ENCODE results near the gene FAM118B.

DNA sequence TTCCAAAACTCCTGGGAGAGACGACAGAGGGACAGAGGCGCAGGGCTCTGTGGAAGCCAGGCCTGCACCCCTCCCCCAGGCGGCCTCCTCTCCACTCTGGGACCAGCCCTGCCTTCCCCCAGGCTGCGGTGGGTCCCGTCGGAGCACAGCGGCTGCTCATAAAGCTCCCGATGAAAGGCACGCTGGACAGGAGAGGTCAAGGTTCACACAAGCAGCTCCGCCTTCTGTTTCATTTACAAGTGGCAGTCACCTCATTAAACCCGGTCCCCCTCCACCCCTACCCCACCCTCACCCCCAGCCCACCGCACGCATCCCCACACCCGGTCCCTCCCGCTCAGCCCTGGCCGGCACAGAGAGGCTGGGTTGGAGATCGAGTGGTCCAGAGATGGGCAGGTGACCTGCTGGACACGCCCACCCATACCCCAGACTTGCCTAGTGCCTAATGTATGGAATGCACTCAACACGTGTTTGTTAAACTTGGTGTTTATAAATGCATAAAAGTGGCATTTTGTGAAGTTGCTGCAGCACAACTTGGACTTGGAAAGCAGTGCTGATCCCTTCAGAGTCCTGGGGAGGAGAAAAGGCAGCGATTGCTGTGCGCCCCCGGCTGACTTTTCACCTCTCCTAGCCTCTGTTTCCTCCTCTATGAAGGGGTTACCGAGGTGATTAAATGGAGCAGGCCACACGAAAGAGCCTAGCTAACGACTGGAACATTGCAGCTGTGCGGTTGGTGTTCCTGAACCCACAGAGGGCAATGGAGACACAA is 26.1 kb upstream of the FAM118B start:
- TF ChIP-seq, protein P1, sequence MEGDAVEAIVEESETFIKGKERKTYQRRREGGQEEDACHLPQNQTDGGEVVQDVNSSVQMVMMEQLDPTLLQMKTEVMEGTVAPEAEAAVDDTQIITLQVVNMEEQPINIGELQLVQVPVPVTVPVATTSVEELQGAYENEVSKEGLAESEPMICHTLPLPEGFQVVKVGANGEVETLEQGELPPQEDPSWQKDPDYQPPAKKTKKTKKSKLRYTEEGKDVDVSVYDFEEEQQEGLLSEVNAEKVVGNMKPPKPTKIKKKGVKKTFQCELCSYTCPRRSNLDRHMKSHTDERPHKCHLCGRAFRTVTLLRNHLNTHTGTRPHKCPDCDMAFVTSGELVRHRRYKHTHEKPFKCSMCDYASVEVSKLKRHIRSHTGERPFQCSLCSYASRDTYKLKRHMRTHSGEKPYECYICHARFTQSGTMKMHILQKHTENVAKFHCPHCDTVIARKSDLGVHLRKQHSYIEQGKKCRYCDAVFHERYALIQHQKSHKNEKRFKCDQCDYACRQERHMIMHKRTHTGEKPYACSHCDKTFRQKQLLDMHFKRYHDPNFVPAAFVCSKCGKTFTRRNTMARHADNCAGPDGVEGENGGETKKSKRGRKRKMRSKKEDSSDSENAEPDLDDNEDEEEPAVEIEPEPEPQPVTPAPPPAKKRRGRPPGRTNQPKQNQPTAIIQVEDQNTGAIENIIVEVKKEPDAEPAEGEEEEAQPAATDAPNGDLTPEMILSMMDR (IDR thresholded peaks at IDR 0.05), result no peak
- no peak for TF ChIP-seq ZFX (IDR thresholded peaks at IDR 0.05; ENCODE audit: borderline replicate concordance)

Measured in 22Rv1 (cell line).